Type B pancreatic cell (in vitro differentiated cells): ENCODE data around the gene ATP8A2. TPM values are rescaled to one million over a fixed set of nuclear protein-coding genes. Genes with fewer than 3 reads are reported as not detected.
"Not testable (repeated sequence)": the region's sequence is repeated elsewhere in the genome, so short reads cannot be mapped to it uniquely, and the experiment has no call there.

Source experiments
- DNase-seq: peaks from one replicate; pipeline ENCODE4 v3.0.0; 2021; ENCODE audit warnings: mixed read lengths; ENCODE audit not compliant: unreplicated experiment; ENCODE audit errors: extremely low spot score
- H3K27ac Mint-ChIP-seq: 2 replicates; pipeline ENCODE4 v1.8.0; 2021; ENCODE audit warnings: mild to moderate bottlenecking, mixed read lengths
- H3K27me3 Mint-ChIP-seq: 2 replicates; pipeline ENCODE4 v1.8.0; 2021; ENCODE audit warnings: mixed read lengths
- H3K36me3 Mint-ChIP-seq: 2 replicates; pipeline ENCODE4 v1.8.0; 2021; ENCODE audit warnings: mixed read lengths
- H3K4me1 Mint-ChIP-seq: one replicate; pipeline ENCODE4 v1.8.0; 2021; ENCODE audit warnings: mixed read lengths; ENCODE audit not compliant: unreplicated experiment
- H3K4me3 Mint-ChIP-seq: 2 replicates; pipeline ENCODE4 v1.8.0; 2021; ENCODE audit warnings: mild to moderate bottlenecking, mixed read lengths
- H3K9me3 Mint-ChIP-seq: 2 replicates; pipeline ENCODE4 v1.8.0; 2021; ENCODE audit warnings: mixed read lengths
- total RNA-seq: library from RNA; stranded (reverse); gene quantifications from 2 replicates; pipeline ENCODE4 v1.2.1, GENCODE V29; 2021; ENCODE audit warnings: low replicate concordance
- TF ChIP-seq, protein P1 (sequence below): fragments of 200-600 bp; sonication (generic); conservative IDR thresholded peaks from 2 replicates; pipeline ENCODE4 v1.5.0; 2021; ENCODE audit warnings: antibody characterized with exemption, mild to moderate bottlenecking

ATP8A2 gene
- total RNA-seq, 1 donor from 2014 or later, result 13.8 TPM

DNA sequence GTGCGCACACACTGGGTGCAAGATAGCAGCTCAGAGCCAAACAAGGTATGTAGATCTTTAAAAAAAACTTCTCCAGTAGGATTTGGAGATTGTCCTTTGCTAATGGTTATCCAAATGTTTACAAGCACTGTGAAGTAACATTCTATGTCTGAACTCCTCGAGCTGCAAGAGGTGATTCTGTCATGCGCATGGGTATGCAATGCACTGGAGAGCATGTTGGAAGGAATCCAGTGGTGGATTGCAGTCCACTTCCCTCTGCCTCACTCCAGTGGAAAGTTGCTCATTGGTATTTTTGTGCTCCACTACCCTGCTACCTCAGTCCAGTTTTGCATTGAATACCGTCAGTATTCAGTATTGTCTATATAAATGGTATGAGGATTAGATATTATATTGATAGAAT, 132.1 kb downstream of the ATP8A2 start:
- TF ChIP-seq, protein P1, sequence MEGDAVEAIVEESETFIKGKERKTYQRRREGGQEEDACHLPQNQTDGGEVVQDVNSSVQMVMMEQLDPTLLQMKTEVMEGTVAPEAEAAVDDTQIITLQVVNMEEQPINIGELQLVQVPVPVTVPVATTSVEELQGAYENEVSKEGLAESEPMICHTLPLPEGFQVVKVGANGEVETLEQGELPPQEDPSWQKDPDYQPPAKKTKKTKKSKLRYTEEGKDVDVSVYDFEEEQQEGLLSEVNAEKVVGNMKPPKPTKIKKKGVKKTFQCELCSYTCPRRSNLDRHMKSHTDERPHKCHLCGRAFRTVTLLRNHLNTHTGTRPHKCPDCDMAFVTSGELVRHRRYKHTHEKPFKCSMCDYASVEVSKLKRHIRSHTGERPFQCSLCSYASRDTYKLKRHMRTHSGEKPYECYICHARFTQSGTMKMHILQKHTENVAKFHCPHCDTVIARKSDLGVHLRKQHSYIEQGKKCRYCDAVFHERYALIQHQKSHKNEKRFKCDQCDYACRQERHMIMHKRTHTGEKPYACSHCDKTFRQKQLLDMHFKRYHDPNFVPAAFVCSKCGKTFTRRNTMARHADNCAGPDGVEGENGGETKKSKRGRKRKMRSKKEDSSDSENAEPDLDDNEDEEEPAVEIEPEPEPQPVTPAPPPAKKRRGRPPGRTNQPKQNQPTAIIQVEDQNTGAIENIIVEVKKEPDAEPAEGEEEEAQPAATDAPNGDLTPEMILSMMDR, result no peak
- Mint-ChIP-seq H3K27me3 (peaks cover 10% of the 10 kb centered on the region), H3K36me3 (no peaks in the 10 kb centered on the region), H3K4me1 (no peaks in the 10 kb centered on the region), H3K4me3 (no peak overlapping the region), H3K9me3 (no peaks in the 10 kb centered on the region), H3K27ac (no peak overlapping the region)
- no peak for DNase-seq

DNA sequence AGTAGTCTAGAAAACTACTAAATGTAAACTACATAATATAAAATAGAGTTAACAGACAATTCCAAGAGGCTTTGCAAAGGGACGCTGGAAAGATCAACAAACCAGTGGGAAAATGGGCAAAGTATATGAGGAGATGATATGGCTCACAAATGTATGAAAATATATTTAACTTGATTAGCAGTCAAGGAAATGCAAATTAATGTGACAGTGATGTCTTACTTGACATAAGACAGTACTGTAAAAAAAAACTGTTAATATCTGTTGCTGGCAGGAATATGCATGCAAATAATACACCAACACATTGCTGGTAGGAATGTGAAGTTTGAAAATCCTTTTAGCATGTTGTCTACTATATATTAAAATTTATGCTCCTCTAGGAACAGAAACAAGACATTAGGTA, 136.1 kb downstream of the ATP8A2 start:
- peaks cover 6% of the 10 kb centered on the region for H3K9me3 Mint-ChIP-seq
- DNase-seq, result no peak
- H3K4me3 Mint-ChIP-seq, result no peak overlapping the region
- no peaks in the 10 kb centered on the region for H3K27me3 Mint-ChIP-seq
- H3K27ac Mint-ChIP-seq, result no peak overlapping the region
- TF ChIP-seq, protein P1, result no peak
- no peaks in the 10 kb centered on the region for H3K36me3 Mint-ChIP-seq
- H3K4me1 Mint-ChIP-seq, result no peaks in the 10 kb centered on the region

DNA sequence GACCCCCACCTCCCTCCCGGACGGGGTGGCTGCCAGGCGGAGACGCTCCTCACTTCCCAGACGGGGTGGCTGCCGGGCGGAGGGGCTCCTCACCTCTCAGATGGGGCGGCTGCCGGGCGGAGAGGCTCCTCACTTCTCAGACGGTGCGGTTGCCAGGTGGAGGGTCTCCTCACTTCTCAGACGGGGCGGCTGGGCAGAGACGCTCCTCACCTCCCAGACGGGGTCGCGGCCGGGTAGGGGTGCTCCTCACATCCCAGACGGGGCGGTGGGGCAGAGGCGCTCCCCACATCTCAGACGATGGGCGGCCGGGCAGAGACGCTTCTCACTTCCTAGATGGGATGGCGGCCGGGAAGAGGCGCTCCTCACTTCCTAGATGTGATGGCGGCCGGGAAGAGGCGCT, 141.3 kb downstream of the ATP8A2 start:
- not testable (repeated sequence) for H3K9me3 Mint-ChIP-seq, DNase-seq, H3K27ac Mint-ChIP-seq, H3K27me3 Mint-ChIP-seq, H3K36me3 Mint-ChIP-seq, H3K4me1 Mint-ChIP-seq, H3K4me3 Mint-ChIP-seq

DNA sequence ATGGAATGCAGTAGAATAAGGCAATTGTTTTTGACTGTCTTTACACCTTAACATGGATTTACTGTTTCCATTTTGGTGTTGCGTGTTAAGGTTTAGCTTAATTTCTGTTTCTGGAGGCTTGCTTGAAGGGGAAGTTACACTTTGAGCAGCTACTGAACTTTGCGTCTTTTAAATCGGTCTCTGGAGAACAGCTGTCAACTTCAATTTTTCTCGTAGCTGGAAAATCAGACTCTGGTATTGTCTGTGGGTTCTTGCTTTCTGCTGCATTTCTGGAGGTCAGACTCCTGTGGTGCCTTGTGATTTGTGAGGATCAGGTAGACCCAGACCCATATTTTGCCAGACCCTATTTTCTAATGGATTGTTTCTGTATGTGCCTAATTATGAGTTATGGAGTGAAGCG, 146.7 kb downstream of the ATP8A2 start:
- peaks cover 3% of the 10 kb centered on the region for H3K36me3 Mint-ChIP-seq
- H3K4me3 Mint-ChIP-seq, result no peak overlapping the region
- H3K27me3 Mint-ChIP-seq, result no peaks in the 10 kb centered on the region
- DNase-seq, result no peak
- no peak overlapping the region for H3K27ac Mint-ChIP-seq
- H3K4me1 Mint-ChIP-seq, result no peaks in the 10 kb centered on the region
- H3K9me3 Mint-ChIP-seq, result no peaks in the 10 kb centered on the region
- TF ChIP-seq, protein P1, result no peak

DNA sequence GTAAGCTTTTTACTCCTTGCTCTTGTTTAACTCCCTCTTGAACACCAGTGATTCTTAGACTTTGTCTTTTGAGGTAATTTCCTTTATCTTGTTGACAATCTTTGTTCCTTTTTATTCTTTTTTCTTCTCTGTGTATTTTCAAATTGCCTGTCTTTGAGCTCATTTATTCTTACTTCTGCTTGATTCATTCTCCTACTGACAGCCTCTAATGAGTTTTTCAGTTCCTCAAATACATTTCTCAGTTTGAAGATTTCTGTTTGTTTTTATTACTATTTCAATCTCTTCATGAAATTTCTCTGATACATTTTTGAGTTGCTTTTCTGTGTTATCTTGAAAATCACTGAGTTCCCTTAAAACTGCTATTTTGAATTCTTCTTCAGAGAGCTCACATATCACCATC, 154.1 kb downstream of the ATP8A2 start:
- TF ChIP-seq, protein P1, result no peak
- Mint-ChIP-seq H3K4me1 (no peaks in the 10 kb centered on the region), H3K27ac (no peak overlapping the region), H3K27me3 (no peaks in the 10 kb centered on the region), H3K4me3 (no peak overlapping the region), H3K36me3 (peaks cover 4% of the 10 kb centered on the region), H3K9me3 (peaks cover 7% of the 10 kb centered on the region)
- no peak for DNase-seq

DNA sequence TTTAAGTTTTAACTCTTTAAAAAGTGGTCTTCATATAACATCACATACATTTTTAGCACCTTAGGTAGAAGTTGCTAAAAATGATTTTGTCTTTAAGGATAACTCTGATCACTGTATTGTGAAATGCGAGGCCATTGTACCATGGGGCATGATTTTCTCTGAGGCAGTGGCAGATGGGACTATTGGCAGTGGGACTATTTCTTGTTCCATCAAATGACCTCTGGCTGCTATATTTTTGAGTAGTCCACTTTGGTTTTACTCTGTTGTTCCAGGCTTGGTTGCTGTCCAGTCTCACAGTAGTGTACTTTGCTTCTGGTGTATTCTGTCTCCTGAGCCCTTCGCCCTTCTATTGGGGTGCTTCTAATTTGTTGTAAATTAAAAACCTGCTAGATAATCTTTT, 156.5 kb downstream of the ATP8A2 start:
- TF ChIP-seq, protein P1, result no peak
- H3K27me3 Mint-ChIP-seq, result no peaks in the 10 kb centered on the region
- DNase-seq, result no peak
- H3K36me3 Mint-ChIP-seq, result peaks cover 4% of the 10 kb centered on the region
- peaks cover 7% of the 10 kb centered on the region for H3K9me3 Mint-ChIP-seq
- no peak overlapping the region for H3K27ac Mint-ChIP-seq
- H3K4me1 Mint-ChIP-seq, result no peaks in the 10 kb centered on the region
- H3K4me3 Mint-ChIP-seq, result no peak overlapping the region
